Measurements from ENCODE around the gene VTI1B. TPM values are rescaled to one million over a fixed set of nuclear protein-coding genes. Genes with fewer than 3 reads are reported as not detected.
"Not testable (repeated sequence)": the region's sequence is repeated elsewhere in the genome, so short reads cannot be mapped to it uniquely, and the experiment has no call there.

VTI1B gene
- polyA plus RNA-seq, 2 of the 4 experiments (the other 2 are of a cell fraction) = 77.5 to 102 TPM

DNA sequence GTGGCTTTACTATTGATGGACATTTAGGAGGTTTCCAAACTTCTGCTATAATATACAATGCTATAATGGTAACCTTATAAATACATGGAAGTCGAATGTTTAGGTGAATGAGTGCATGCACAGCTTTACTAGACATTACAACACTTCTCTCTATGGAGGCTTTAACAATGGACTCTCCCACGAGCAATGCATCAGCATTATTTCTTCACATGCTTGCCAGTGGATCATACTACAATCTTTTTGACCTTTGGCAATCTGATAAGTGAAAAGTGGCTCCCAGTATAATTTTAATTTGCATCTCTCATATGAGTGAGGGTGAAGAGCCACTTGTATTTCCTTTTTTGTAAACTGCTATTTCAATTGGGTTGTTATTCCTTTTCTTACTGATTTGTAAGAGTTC, 45.4 kb upstream of the VTI1B start:
- ATAC-seq (no peak), DNase-seq (ENCODE audit: low read depth in 1 of 2, low spot score in 1 of 2) (no peak), FAIRE-seq (no peak)
- Histone ChIP-seq H3K4me2 (no peak overlapping the region), H3K9me3 (no peaks in the 10 kb centered on the region), H3K4me3 (no peak overlapping the region), H3K4me1 (0 out of 3 replicates have a peak, but pooled peaks cover 4% of the 10 kb centered on the region), H3K27ac (no peak overlapping the region)
- 8% methylated on average over 2 of the region's 2 CpGs for WGBS (ENCODE audit: missing lambda C conversion rate)
- ChIA-PET POLR2A (no interaction called here), CTCF (interaction anchor here (1.7 to 6.7 kb wide), 2 partner anchors 16 to 149 kb away, joined by 3 to 44 read pairs; no protein-coding TSS in a partner anchor)
- TF ChIP-seq CHD4 (IDR thresholded peaks at IDR 0.05; ENCODE audit: borderline replicate concordance) (no peak), MYC (IDR thresholded peaks at IDR 0.05; ENCODE audit: borderline replicate concordance, low read length) (no peak), HOXB13 (CRISPR knock-in tag; IDR thresholded peaks at IDR 0.05; ENCODE audit: low read depth) (no peak), NPAS2 (CRISPR knock-in tag; IDR thresholded peaks at IDR 0.05; ENCODE audit: borderline replicate concordance) (no peak), RCOR1 (IDR thresholded peaks at IDR 0.05; ENCODE audit: low read depth, low read length) (no peak), RARB (CRISPR knock-in tag; IDR thresholded peaks at IDR 0.05) (no peak), EHMT2 (IDR thresholded peaks at IDR 0.05; ENCODE audit: low read depth) (no peak), ZFP36 (IDR thresholded peaks at IDR 0.05; ENCODE audit: borderline replicate concordance, partially characterized antibody) (no peak), MAX (IDR thresholded peaks at IDR 0.05) (no peak), SREBF2 (IDR thresholded peaks at IDR 0.05) (no peak), HMGXB4 (CRISPR knock-in tag; IDR thresholded peaks at IDR 0.05; ENCODE audit: borderline replicate concordance) (no peak), ATOH8 (CRISPR knock-in tag; IDR thresholded peaks at IDR 0.05; ENCODE audit: low read depth) (no peak), CHD2 (IDR thresholded peaks at IDR 0.05; ENCODE audit: low read length, partially characterized antibody) (no peak), NR3C1 (IDR thresholded peaks at IDR 0.05) (no peak)

GRCh38 chr14:67719385-67719784, 45.0 kb upstream of the VTI1B start:
- POLR2A ChIA-PET; ATAC-seq; FAIRE-seq; H3K27ac ChIP-seq; H3K4me1 ChIP-seq; H3K9me3 ChIP-seq; H3K4me3 ChIP-seq; H3K4me2 ChIP-seq; DNase-seq (ENCODE audit: low read depth in 1 of 2, low spot score in 1 of 2): not testable (repeated sequence)
- WGBS (ENCODE audit: missing lambda C conversion rate) = 24% methylated on average over 3 of the region's 3 CpGs
- CTCF ChIA-PET = interaction anchor here (1.7 to 6.7 kb wide), 2 partner anchors 15 to 148 kb away, joined by 3 to 44 read pairs; no protein-coding TSS in a partner anchor

DNA sequence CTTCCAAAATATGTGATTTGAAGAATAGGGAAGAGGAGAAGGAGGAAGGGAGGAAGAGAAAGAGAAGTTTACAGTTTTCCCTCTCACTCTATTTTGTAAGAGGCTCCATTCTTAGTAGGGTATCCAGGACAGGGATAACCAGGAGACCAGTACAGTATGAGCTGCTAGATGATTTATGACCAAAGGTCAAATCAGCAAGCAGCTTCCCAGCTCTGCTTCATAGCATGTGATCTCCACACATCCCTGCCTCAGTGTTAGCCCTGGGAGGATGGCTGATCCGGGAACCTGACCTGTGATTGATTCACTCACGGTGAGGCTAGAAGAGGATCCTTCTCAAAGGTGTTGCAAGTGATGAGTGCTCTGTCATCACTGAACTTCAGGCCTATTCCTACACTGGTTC, 43.8 kb upstream of the VTI1B start:
- 83% methylated on average over 2 of the region's 2 CpGs for WGBS (ENCODE audit: missing lambda C conversion rate)
- Histone ChIP-seq H3K4me2 (no peak overlapping the region), H3K4me3 (no peak overlapping the region), H3K27ac (no peak overlapping the region), H3K4me1 (0 out of 3 replicates have a peak, but pooled peaks cover 4% of the 10 kb centered on the region), H3K9me3 (no peaks in the 10 kb centered on the region)
- POLR2A ChIA-PET = no interaction called here
- CTCF ChIA-PET = interaction anchor here (6.7 kb wide), 1 partner anchor 14 kb away, joined by 44 read pairs; no protein-coding TSS in a partner anchor
- DNase-seq (ENCODE audit: low read depth in 1 of 2, low spot score in 1 of 2) (no peak), FAIRE-seq (no peak), ATAC-seq (peak; percentile 14 to 25; a peak in 3 of 6 replicates)
- TF ChIP-seq HDAC2 (IDR thresholded peaks at IDR 0.05) (no peak), HEYL (CRISPR knock-in tag; IDR thresholded peaks at IDR 0.05) (no peak), CBX8 (IDR thresholded peaks at IDR 0.05) (no peak), RNF2 (IDR thresholded peaks at IDR 0.05; ENCODE audit: borderline replicate concordance, low read depth) (no peak)

GRCh38 chr14:67717048-67717447, 42.6 kb upstream of the VTI1B start:
- no peak for DNase-seq (ENCODE audit: low read depth in 1 of 2, low spot score in 1 of 2)
- POLR2A ChIA-PET = no interaction called here
- no peak for TF ChIP-seq JUNB (IDR thresholded peaks at IDR 0.05)
- TF ChIP-seq ESRRA (IDR thresholded peaks at IDR 0.05; ENCODE audit: borderline replicate concordance, low read length) = no peak
- TF ChIP-seq POLR2AphosphoS2 (conservative IDR thresholded peaks at IDR 0.05; ENCODE audit: low read length) = no peak
- TF ChIP-seq CHD2 (IDR thresholded peaks at IDR 0.05; ENCODE audit: low read length, partially characterized antibody) = no peak
- no peak for TF ChIP-seq ZC3H11A (IDR thresholded peaks at IDR 0.05)
- no peak for TF ChIP-seq FOSL2 (IDR thresholded peaks at IDR 0.05)
- TF ChIP-seq FOSL2 (CRISPR knock-in tag; IDR thresholded peaks at IDR 0.05) = no peak
- TF ChIP-seq TP53 (CRISPR knock-in tag; IDR thresholded peaks at IDR 0.05) = no peak
- H3K9me3 ChIP-seq = no peaks in the 10 kb centered on the region
- CTCF ChIA-PET = interaction anchor here (6.7 kb wide), 1 partner anchor 13 kb away, joined by 44 read pairs; no protein-coding TSS in a partner anchor
- FAIRE-seq = no peak
- no peak for ATAC-seq
- no peak overlapping the region for H3K4me2 ChIP-seq
- H3K27ac ChIP-seq = no peak overlapping the region
- WGBS (ENCODE audit: missing lambda C conversion rate) = 94% methylated on average over 1 of the region's 1 CpG
- H3K4me1 ChIP-seq = 0 out of 3 replicates have a peak, but pooled peaks cover 4% of the 10 kb centered on the region
- no peak overlapping the region for H3K4me3 ChIP-seq

Measured in A549 (cell line).